Measurements from ENCODE around the gene MLF2.

GRCh38 chr12:6723607-6724408 lies 29.1 kb downstream of the MLF2 start, which contains the start of gene COPS7A:
- TF ChIP-seq RAD21 (conservative IDR thresholded peaks at IDR 0.05): no peak
- TF ChIP-seq CTCF (IDR thresholded peaks at IDR 0.05; ENCODE audit: poor library complexity, severe bottlenecking): peak; percentile 11
- TF ChIP-seq MXI1 (conservative IDR thresholded peaks at IDR 0.05; ENCODE audit: poor library complexity, severe bottlenecking): peak; percentile 95
- peak; percentile 39 for TF ChIP-seq SMC3 (conservative IDR thresholded peaks at IDR 0.05; ENCODE audit: poor library complexity)
- TF ChIP-seq EZH2 (IDR thresholded peaks at IDR 0.05; ENCODE audit: borderline replicate concordance, insufficient read depth, low read length, poor library complexity, severe bottlenecking): no peak
- TF ChIP-seq TAF1 (IDR thresholded peaks at IDR 0.05; ENCODE audit: low read depth): no peak
- peak; percentile 57 for TF ChIP-seq EP300 (conservative IDR thresholded peaks at IDR 0.05; ENCODE audit: poor library complexity, severe bottlenecking)
- TF ChIP-seq REST (IDR thresholded peaks at IDR 0.05; ENCODE audit: borderline replicate concordance): no peak
- peak; percentile 85 for TF ChIP-seq POLR2AphosphoS5 (IDR thresholded peaks at IDR 0.05)
